ENCODE measurements around the gene IRF2BP2.
A peak's percentile ranks its signal among the peaks of the same experiment; 100 is the strongest.

The IRF2BP2 gene

DNA sequence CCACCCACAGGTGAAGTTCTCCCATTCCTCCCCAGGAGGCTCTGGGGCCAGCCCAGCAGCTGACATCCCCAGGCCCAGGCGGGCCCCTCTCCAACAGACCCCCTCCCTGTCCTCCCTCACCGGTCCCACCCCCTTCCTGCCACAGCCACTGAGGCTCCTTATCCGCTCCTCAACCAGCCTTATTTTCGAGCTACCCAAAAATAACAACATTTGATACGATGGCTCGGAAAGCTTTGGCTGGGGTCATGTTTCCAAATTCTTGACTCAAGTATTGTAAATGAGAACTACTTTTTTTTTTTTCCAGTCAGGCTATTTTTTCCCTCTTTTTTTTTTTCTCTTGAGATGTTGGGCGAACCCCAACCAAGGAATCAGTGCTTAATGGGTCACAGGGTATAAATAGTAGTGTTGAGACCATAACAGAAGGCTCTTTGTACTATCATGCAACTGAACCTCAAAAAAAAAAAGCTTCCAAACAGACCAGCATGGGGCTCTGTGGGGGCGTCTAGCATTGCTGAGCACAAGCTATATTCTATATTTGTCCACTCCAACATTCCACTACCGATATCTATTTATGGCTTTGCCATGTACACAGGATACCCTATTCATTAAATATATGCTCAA, 27.2 kb downstream of the IRF2BP2 start:
- DNase-seq, result no peak

DNA sequence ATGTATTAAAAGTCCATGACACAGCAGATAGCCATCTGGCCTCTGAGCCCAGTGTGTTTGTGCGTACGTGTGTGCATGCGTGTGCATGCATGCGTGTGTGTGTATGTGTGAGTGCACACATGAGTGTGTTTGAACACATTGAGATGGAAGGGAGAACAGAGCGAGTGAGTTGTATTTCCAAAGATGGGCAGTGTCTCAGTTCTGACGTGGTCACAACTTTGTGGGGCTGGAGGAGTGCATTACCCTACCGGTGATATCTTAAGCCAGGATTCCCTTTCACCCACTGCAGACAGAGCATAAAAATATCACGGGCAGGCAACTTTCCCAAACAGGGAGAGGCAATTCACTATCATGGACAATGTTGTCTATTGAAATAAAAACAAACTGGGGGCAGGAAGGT, 27.8 kb downstream of the IRF2BP2 start:
- DNase-seq, result no peak

DNA sequence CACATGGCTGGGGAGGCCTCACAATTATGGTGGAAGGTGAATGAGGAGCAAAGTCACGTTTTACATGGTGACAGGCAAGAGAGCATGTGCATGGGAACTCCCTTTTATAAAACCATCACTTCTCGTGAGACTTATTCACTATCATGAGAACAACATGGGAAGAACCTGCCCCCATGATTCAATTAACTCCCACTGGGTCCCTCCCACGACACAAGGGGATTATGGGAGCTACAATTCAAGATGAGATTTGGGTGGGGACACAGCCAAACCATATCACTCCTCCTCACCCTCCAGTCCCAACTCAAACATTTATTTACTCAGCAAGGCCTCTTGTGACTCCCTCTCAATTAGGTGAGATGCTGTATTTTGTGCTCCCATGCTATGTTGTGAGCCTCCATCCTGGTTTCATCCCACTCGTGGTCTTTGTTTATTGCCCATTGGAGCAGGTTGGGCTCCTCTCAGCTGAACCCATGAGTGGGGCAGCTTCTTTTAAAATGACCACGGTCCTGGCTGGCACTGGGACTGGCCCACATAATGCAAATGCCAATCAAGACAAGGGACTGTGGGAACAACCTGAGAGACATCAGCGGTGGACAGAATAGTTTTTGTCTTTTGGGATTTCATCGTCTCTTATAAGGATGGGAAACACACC, 28.8 kb downstream of the IRF2BP2 start:
- no peak for DNase-seq

DNA sequence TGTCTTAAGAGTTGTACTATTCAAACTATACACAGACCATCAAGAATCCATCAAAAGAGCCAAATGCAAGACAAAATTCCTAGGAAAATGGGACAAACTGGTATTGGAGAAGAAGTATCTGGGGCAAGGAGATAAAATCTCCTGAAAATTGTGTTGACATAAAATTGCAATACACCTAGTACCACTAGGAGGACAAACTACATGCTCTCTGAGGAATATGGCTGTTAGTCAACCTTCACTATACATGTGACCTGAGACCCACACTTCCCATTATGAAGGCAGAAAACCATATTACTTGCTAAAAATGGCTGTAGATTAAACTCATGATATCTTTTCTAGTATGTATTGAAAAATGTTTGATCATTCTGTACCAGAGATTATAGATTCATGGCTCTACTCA, 30.0 kb downstream of the IRF2BP2 start:
- DNase-seq, result no peak

DNA sequence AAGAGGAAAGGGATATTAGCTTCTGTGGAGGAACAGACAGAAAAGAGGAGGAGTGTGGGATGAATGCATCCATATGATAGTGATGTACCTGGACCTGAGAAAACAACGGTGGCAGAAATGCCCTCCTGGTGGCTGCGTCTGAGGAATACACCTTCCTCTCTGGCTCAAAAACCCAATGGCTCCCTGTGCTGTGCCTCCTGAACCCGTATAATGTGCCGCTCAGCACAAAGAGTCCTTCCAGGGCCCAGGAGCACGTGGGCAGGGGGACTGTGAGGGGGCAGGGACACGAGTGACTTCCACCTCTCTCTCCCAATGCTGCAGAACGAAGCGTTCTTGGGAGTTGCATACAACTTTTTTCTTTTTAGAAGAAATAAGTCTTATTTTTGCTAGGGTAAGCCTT, 31.2 kb downstream of the IRF2BP2 start:
- DNase-seq, result no peak

DNA sequence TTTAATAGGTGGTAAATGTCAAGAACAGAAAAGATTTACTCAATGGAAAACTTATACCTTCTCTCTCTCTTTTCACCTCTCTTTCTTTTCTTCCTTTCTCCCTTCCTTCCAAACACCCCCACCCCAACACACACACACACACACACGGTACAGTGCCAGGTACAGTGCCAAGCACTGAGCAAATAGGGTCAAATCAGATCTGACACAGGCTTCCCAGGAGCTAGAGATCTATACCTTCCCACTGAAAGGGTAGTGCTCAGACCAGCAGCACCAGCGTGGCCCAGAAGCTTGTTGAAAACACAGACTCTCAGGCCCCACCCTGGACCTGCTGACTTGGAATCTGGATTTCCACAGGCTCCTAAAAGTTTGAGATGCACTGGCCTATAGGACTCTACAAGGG, 31.9 kb downstream of the IRF2BP2 start:
- DNase-seq, result no peak

DNA sequence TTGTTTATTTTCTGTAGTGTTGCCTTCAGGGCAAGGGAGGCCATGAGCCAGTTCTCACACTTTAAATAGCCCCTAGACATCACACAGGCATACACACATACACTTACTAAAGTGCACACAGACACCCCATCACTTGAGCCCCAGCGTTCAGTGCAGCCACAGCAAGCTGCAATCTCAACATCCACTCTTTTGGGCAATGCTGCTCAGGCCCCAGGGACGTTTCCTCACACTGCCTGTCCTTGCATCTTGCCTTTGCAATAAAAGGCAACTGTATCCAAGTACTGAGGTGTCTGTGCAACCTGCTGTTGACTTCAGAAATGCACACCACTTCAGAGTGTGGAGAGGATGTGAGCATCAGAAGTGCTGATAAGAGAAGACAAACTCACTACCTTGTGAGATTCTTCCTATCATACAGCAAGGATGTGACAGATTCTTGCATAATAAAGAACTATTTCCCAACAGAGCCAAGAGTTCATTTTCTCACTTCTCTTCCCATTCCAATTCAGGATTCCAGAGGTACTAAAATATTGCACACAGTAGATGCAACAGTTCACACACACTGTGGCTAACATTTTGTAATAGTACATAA, 36.2 kb downstream of the IRF2BP2 start:
- DNase-seq, result no peak

DNA sequence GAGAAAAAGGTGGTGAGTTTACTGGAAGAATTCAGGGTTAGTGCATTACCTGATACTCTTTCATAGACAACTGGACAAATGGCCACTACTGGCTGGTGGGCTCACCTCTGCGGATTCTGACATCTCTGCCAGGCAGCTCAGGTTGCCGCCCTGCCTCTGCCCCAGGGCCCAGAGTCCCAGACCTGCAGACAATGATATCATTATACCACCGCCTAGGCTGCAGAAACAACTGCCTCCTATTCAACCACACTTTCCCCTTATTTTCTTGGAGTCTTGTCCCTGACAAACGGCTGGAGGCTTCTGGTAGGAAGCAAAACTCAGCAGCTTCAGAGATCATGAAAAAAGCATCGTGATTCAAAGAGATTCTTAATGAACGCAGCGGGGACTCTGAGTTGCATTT, 37.0 kb downstream of the IRF2BP2 start:
- no peak for DNase-seq

DNA sequence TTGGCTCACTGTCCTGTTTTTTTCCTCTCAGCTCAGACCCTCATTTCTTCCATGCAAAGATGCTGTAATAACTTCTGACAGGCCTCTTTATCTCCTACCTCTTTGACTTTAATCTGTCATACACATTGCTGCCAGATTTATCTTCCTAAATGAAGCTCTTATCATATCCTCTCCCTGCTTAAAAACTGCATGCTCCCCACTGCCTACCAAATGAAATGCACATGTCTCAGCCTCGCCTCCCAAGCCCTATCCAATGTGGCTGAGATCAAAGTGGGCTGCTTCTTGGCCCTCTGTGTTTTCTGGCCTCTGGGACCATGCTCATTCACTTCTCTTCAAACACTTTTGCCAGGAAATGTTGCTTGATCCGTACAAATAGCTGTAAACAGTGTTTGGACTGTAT, 38.3 kb downstream of the IRF2BP2 start:
- no peak for DNase-seq

DNA sequence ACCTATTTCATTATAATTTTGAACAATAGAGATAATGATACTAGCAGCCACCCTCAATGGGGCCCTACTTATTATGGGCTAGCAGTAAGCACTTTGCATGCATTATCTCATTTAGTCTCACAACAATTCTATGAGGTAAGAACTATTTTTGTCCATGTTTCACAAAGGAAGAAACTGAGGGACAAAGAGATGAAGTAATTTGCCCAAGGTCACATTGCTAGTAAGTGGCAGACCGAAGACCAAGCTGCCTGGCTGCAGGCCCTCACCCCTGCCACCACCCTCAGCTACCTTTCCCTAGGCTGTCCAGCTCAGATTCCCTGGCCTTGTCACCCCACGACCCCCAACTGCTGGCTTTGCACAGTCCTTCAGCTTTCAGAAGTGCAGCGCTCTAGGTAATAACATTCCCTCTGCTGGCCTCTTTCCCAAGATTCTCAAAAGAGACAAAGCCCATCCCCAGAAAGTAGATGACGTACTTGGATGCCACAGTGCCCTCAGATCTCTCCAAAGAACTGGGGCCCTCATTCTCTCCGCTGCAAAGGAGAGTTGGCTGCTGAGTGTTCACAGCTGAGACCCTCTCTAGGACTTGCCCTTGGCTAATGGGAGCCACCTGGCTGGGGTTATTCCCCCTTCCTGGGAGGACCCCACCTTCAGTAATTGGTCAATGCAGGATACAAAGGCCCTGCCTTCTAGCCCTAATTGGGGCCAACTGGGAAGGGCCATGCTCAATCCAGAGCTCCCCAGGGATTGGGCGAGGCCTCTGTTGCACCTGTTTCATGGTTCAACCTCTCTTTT, 39.5 kb downstream of the IRF2BP2 start:
- DNase-seq, result no peak

DNA sequence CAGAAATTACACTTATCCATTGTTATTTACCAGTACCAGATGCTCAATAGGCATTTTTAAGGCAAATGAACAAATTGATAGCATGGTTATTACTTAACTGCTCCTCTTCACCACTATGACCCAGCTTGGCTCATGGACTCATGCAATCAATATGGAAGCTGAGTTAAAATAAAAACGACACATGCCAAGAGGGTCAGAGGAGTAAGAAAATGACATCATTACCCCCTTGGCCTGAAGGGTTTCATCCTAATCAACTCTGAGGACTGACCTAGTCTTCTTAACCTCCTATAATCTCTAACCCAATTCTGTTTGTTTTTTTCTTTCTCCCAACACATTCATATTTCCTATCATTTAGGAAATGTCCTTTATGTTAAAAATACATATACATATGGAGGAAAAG, 41.6 kb downstream of the IRF2BP2 start:
- no peak for DNase-seq

DNA sequence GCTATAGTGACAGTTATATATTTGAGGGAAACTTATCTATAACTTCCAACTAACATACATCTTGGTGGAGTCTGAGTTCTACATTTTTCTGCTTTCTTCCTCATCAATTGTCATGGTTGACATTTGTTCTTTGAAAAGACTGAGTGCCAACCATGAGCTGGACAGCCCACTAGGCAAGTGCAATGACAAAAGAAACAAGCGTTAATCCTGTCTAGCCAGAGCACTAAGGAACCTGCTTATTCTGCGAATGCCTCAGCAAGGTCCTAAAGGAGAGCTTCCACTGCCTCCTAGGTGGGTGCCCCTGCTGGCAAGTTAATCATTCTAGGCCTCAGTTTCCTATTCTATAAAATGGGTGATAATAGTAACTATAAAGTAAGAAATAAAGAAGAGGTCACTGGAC, 44.8 kb downstream of the IRF2BP2 start:
- DNase-seq, result no peak

DNA sequence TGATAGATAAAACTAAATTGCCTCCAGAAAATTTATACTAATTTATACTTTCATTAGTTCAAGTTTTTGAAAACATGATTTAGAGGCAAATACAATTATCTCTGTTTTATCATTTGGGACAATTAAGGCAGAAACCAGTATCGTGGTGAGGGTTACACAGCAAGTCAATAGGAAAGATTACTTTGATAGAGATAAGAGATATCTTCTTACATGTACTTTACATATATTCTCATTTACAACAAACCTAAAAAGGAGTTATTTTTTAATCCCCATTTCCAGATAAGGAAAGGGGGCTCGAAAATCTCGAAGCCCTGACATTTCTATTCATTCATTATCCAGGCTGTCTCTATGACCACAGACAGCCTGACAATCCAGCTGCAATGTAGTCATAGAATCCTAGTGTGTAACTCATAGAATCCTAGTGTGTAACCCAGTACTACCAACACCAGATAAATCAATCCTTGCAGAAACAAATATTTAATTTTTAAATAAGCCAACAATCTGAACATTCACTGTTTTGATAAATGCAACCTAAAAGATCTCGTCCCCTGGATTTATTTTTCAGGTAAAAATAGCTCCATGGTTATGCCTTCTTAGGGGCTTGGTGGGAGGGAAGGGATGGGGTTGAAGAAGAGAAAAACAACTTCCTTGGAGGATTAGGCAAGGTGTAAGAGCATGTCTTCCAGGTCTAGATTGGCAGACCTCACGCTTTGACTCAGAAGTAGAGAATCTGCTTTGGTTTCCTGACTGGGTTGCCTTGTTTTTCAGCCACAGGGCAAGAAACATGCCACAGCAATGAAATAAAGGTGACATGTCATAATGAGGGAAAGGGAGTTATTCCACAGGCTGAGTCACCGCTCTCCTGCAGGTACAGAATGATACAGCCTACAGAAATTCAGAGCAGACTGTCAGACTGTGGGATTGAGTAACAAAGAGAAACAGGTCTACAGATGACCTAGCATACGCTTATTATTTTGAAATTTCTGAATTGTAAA, 45.6 kb downstream of the IRF2BP2 start:
- DNase-seq, result peak; percentile 85

DNA sequence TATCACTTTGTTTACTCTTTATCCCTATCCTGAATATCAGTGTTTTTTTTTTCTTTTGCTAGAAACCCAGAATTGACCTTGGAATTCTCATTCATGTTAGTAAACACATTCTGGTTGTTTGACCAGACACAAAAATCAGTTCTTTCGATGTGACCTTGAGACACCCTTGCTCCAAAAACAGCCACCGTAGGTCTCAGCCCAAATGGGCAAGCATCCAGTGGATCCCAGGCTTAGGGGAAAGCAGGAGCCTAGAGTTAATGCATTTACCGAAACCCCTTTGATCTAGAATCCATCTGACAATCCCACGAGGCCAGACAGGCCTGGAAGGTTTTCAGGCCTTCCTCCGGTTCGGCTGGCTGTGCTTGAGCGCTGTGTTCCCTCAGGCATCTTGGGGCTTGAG, 47.6 kb downstream of the IRF2BP2 start:
- DNase-seq, result no peak

DNA sequence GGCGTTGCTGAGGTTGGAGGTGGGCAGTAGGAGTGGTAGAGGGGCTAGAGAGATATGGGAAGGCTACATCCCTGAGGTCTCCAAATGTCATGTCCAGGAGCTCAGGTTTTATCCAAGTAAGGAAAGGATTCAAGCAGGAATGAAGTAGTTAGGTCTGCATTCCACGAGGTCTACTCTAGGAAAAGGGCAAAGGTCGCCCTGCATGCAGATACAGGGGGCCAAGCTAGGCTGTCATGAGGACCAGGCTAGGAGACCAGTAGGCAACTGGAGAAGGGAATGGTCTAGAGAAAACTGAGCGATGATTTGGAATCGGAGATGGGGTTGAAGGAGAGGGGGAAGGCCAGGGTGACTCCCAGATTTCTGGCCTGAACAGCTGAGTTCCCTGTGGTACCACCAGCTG, 48.7 kb downstream of the IRF2BP2 start:
- DNase-seq, result no peak

DNA sequence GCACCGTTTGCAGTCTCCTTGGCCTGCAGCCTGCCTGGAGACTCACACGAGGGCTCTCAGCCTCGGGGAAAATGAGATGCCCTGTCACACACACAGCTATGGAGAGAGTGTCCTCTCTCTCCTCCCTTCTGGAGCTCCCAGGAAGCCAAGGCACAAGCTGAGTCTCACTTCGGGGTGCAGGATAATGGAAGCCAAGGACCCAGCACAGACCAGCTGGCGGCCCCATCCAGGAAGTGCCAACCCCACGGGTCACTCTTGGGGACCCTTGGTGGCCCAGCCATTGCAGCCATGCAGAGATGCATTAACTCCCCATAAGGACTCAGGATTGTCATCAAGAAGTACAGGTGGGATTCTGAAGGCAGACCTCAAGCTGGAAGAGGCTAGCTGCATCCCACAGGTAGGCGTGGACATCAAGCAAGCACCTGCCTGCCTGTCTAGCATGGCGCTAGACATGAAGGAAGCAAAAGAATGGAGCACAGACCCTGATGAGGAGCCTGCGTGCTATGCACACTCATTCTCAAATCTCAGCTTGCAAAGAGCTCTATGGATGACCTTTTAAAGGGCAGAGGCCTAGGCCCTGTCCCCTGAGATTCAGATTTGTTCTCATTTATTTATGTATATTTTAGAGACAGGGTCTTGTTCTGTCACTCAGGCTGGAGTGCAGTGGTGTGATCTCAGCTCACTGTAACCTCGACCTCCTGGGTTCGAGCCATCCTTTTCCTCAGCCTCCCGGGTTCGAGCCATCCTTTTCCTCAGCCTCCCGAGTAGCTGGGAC, 49.9 kb downstream of the IRF2BP2 start:
- no peak for DNase-seq

DNA sequence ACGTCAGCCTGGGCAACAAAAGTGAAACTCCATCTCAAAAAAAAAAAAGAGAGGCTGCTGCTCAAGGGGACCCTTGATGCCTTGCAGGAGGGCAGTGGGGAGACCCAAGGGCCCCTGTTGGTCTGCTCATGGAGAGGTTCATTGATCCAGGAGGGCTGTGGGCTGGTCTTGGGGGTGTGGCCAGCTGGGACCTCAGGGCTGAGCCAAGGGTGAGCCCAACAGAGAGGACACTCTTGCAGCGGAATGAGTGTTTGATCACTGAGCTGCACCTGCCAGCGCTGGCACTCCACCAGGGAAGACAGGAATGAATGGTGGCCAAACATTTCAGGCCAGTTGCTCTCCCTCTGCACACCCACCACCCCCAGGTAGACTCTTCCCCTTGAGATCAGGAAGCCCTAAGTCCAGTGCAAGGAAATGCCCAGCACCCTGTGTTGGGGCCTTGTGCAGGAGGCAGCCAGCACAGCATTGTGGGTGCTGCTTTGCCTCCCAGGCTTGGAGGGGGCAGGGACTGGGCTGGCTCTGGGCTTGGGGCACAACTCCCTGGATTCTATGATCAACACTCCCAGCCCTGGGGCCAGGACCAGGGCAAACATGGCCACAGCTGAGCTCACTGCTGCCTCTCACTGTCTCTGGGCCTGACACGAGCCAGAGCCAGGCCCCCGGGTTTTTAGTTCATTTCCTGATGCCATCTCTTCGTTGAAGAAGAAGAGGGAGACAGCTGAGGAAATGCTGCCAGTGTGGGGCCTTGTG, 50.7 kb downstream of the IRF2BP2 start:
- DNase-seq, result no peak

DNA sequence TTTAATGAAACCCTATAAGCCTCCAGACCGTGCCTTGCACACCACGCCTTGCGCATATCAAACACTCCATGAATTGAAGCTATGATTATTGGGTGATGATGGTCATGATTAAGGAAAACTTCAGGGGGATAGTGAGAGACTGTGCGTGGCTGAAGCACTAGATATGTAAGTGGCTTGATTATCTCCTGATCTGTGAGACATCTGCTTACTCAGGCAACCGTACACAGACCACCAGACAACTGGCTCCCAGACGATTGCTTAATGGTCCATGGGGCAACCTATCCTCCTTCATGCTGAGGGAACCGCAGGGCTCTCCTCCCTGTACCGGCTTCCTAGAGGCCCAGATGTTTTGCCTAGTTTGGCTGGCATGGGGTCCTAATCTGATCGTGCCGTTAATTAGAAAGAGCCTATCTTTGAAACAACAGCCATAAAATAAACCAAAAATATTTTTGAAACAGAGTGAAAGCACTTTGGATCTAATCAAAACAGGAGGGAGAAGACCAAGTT, 51.6 kb downstream of the IRF2BP2 start:
- no peak for DNase-seq

DNA sequence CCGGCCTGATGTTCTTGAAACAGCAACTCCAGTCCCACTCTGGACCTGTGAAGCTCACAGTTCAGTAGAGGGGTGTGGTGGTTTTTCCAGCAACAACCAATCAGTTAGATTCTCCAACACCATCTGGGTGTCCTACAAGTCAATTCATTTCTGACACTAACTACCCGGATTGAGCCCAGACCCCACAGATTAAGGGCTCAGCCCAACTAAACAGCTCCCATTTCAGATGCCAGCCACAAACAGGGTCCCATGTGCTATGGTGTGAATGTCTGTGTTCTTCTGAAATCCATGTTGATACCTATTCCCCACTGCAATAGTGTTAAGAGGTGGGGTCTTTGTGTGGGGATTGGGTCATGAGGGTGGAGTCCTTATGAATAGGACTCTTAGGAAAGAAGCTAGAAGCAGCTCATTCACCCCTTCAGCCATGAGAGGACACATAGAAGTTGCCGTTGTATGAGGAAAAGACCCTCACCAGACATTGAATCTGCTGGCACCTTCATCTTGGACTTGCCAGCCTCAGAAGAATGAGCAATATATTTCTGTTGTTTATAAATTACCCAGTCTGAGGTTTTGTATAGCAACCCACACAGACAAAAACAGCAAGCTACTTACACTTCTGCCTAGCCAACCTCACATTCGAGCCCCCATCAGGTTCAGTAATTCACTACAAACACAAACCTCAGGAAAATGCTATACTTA, 53.6 kb downstream of the IRF2BP2 start:
- DNase-seq, result no peak

DNA sequence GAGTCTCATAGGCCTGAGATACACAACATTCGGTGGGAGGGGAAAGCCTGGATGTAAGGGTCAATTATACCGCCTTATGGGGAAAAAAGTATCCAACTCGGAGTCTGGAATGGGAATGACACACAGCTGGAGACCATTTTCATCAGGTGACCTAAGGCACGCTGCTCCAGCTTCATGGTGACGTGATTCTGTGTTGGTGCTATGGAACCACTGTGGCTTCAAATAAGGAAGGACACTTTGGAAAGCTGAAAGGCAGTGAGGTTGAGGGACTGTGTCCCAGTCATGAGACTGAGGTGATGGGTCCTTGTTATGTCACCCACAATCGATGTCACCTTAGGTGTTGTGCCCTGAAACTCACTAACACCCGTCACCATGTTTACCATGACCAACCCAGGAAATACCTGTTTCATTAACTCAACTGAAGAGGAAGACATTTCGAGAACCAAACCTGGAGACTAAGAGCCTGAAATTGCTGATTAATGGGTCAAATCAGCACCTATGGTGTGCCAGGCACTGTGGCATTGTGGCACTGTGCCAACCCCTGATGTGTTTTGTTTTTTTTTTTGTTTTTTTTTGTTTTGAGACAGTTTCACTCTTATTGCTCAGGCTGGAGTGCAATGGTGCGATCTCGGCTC, 54.5 kb downstream of the IRF2BP2 start:
- no peak for DNase-seq
